Stomach (tissue), 4 donors: ENCODE data around the gene SUSD4.

Experiments used
- CTCF ChIP-seq, 7 experiments: fragments of 450-650 bp in 4 of 7; fragments of 200-600 bp in 3 of 7; sonication (generic) in 3 of 7; IDR thresholded peaks; one replicate each; pipeline ENCODE4 v1.5.1; 2016 to 2019; ENCODE audit warnings: antibody characterized with exemption in 7 of 7, control low read depth in 2 of 7, mild to moderate bottlenecking in 1 of 7
- EP300 ChIP-seq: sonication (generic); formaldehyde crosslinking; IDR thresholded peaks from one replicate; pipeline ENCODE4 v1.6.1; 2017; ENCODE audit warnings: antibody characterized with exemption
- POLR2A ChIP-seq, 4 donors: fragments of 450-650 bp; IDR thresholded peaks; one replicate each; pipeline ENCODE4 v1.6.1; 2016; ENCODE audit warnings: antibody characterized with exemption in 4 of 4, control low read depth in 2 of 4, mild to moderate bottlenecking in 1 of 4, moderate library complexity in 1 of 4
- POLR2AphosphoS5 ChIP-seq, 3 donors: sonication (generic); formaldehyde crosslinking; IDR thresholded peaks; one replicate each; pipeline ENCODE4 v1.6.1; 2016; ENCODE audit warnings: antibody characterized with exemption in 3 of 3

GRCh38 chr1:223266632-223267172, 97.3 kb downstream of the SUSD4 start:
- TF ChIP-seq CTCF (IDR thresholded peaks at IDR 0.05) (no peak), EP300 (no peak), POLR2AphosphoS5 (IDR thresholded peaks at IDR 0.05) (no peak), POLR2A (IDR thresholded peaks at IDR 0.05) (no peak)
